ENCODE measurements around the gene ALS2CL.

Gene ALS2CL

GRCh38 chr3:46629551-46630517, 63.6 kb downstream of the ALS2CL start:
- peak; percentile 41 for DNase-seq

GRCh38 chr3:46628901-46629369, 64.5 kb downstream of the ALS2CL start:
- no peak for DNase-seq

- no peak for DNase-seq
These were observed 66.4 kb downstream of the ALS2CL start for GRCh38 chr3:46627078-46627477.

- DNase-seq, result no peak
These were observed 67.4 kb downstream of the ALS2CL start for GRCh38 chr3:46626039-46626438.

- DNase-seq, result peak; percentile 15
These were observed 68.4 kb downstream of the ALS2CL start for GRCh38 chr3:46624975-46625490.

- DNase-seq, result no peak
These were observed 68.9 kb downstream of the ALS2CL start for GRCh38 chr3:46624533-46624932.

- DNase-seq, result no peak
These were observed 73.4 kb downstream of the ALS2CL start for GRCh38 chr3:46619845-46620778.
